ENCODE results near the gene SRA1. TPM values are rescaled to one million over a fixed set of nuclear protein-coding genes. Genes with fewer than 3 reads are reported as not detected.

Gene SRA1
- total and polyA plus RNA-seq, 2 of the 13 experiments (the other 11 are each of a cell fraction or from before 2014, with no cell fraction given): 14.2 to 32.8 TPM

DNA sequence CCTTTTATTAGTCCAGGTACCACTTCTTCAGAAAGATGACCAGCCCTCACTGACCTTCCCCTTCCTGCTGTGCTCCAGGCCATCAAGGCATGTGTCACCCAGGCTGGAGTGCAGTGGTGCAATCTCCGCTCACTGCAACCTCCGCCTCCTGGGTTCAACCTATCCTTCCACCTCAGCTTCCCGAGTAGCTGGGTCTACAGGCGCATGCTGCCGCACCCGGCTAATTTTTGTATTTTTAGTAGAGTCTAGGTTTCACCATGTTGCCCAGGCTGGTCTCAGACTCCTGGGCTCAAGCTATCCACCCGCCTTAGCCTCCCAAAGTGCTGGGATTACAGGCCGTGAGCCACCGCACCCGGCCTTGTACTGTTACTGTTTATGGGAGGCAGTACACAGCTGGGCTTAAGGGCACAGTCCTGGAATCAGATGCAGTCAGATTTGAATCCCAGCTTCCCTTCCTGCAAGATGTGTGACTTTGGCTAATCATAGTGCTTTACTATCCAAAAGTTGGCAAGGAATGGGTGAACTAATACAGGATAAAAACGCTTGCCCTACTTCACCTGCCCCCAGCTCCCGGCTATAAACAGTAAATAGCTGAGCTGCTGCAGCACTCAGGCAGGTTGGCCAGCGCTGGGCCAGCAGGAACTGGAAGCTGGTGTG, 10.3 kb downstream of the SRA1 start (continued):
- TF ChIP-seq, protein P1, sequence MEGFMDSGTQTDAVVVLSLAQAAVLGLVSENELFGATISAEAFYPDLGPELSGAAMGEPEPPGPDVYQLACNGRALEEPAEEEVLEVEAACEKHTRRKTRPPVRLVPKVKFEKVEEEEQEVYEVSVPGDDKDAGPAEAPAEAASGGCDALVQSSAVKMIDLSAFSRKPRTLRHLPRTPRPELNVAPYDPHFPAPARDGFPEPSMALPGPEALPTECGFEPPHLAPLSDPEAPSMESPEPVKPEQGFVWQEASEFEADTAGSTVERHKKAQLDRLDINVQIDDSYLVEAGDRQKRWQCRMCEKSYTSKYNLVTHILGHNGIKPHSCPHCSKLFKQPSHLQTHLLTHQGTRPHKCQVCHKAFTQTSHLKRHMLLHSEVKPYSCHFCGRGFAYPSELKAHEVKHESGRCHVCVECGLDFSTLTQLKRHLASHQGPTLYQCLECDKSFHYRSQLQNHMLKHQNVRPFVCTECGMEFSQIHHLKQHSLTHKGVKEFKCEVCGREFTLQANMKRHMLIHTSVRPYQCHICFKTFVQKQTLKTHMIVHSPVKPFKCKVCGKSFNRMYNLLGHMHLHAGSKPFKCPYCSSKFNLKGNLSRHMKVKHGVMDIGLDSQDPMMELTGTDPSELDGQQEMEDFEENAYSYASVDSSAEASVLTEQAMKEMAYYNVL (CRISPR knock-in tag; IDR thresholded peaks at IDR 0.05; ENCODE audit: borderline replicate concordance): 0 out of 2 replicates have a peak, but pooled peaks have one; percentile 5
- TF ChIP-seq, protein P2, sequence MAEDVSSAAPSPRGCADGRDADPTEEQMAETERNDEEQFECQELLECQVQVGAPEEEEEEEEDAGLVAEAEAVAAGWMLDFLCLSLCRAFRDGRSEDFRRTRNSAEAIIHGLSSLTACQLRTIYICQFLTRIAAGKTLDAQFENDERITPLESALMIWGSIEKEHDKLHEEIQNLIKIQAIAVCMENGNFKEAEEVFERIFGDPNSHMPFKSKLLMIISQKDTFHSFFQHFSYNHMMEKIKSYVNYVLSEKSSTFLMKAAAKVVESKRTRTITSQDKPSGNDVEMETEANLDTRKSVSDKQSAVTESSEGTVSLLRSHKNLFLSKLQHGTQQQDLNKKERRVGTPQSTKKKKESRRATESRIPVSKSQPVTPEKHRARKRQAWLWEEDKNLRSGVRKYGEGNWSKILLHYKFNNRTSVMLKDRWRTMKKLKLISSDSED (CRISPR knock-in tag; IDR thresholded peaks at IDR 0.05): no peak
- TF ChIP-seq, protein P3, sequence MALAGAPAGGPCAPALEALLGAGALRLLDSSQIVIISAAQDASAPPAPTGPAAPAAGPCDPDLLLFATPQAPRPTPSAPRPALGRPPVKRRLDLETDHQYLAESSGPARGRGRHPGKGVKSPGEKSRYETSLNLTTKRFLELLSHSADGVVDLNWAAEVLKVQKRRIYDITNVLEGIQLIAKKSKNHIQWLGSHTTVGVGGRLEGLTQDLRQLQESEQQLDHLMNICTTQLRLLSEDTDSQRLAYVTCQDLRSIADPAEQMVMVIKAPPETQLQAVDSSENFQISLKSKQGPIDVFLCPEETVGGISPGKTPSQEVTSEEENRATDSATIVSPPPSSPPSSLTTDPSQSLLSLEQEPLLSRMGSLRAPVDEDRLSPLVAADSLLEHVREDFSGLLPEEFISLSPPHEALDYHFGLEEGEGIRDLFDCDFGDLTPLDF (CRISPR knock-in tag; IDR thresholded peaks at IDR 0.05): no peak
- no peak for TF ChIP-seq ZNF577 (CRISPR knock-in tag; IDR thresholded peaks at IDR 0.05; ENCODE audit: borderline replicate concordance, low read depth)
- no peak for TF ChIP-seq BRCA1 (CRISPR knock-in tag; IDR thresholded peaks at IDR 0.05)
- TF ChIP-seq, protein P4, sequence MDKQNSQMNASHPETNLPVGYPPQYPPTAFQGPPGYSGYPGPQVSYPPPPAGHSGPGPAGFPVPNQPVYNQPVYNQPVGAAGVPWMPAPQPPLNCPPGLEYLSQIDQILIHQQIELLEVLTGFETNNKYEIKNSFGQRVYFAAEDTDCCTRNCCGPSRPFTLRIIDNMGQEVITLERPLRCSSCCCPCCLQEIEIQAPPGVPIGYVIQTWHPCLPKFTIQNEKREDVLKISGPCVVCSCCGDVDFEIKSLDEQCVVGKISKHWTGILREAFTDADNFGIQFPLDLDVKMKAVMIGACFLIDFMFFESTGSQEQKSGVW (CRISPR knock-in tag; IDR thresholded peaks at IDR 0.05; ENCODE audit: borderline replicate concordance): no peak
- TF ChIP-seq, protein P5, sequence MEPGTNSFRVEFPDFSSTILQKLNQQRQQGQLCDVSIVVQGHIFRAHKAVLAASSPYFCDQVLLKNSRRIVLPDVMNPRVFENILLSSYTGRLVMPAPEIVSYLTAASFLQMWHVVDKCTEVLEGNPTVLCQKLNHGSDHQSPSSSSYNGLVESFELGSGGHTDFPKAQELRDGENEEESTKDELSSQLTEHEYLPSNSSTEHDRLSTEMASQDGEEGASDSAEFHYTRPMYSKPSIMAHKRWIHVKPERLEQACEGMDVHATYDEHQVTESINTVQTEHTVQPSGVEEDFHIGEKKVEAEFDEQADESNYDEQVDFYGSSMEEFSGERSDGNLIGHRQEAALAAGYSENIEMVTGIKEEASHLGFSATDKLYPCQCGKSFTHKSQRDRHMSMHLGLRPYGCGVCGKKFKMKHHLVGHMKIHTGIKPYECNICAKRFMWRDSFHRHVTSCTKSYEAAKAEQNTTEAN (CRISPR knock-in tag; conservative IDR thresholded peaks at IDR 0.05): no peak
- TF ChIP-seq PTBP1 (IDR thresholded peaks at IDR 0.05; ENCODE audit: low read depth, low read length, poor library complexity, severe bottlenecking): no peak
- 0 out of 2 replicates have a peak, but pooled peaks have one; percentile 57 for TF ChIP-seq ZNF678 (CRISPR knock-in tag; IDR thresholded peaks at IDR 0.05)
- TF ChIP-seq, protein P6, sequence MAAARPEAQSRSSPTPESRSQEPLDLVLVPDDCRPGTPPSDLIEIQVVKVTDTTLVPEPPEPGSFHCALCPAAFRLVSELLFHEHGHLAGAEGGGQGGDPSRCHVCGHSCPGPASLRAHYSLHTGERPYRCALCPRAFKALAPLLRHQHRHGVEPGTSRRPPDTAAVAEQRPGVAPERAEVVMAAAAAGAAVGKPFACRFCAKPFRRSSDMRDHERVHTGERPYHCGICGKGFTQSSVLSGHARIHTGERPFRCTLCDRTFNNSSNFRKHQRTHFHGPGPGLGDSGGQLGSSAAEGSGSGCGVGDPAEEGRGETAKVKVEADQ (CRISPR knock-in tag; IDR thresholded peaks at IDR 0.05; ENCODE audit: borderline replicate concordance): peak; percentile 30; the same call in 1 of the 2 replicates
- TF ChIP-seq KDM5B (CRISPR knock-in tag; IDR thresholded peaks at IDR 0.05; ENCODE audit: borderline replicate concordance): 0 out of 2 replicates have a peak, but pooled peaks have one; percentile 2
- TF ChIP-seq KDM3A (CRISPR knock-in tag; IDR thresholded peaks at IDR 0.05; ENCODE audit: low read depth): no peak
- TF ChIP-seq KDM6A (CRISPR knock-in tag; IDR thresholded peaks at IDR 0.05; ENCODE audit: low read depth): no peak
- TF ChIP-seq FIP1L1 (IDR thresholded peaks at IDR 0.05; ENCODE audit: borderline replicate concordance, insufficient read depth, low read depth, low read length): no peak
- TF ChIP-seq HNRNPUL1 (IDR thresholded peaks at IDR 0.05; ENCODE audit: low read depth, low read length): no peak
- peak; percentile 36; the same call in 1 of the 2 replicates for TF ChIP-seq ZNF563 (CRISPR knock-in tag; IDR thresholded peaks at IDR 0.05)
- no peak for TF ChIP-seq ZNF564 (CRISPR knock-in tag; IDR thresholded peaks at IDR 0.05)
- TF ChIP-seq GZF1 (CRISPR knock-in tag; IDR thresholded peaks at IDR 0.05): no peak
- TF ChIP-seq RFXANK (CRISPR knock-in tag; IDR thresholded peaks at IDR 0.05): no peak
- no peak for TF ChIP-seq ZNF496 (CRISPR knock-in tag; IDR thresholded peaks at IDR 0.05; ENCODE audit: insufficient replicate concordance)
- no peak for TF ChIP-seq ZNF773 (CRISPR knock-in tag; IDR thresholded peaks at IDR 0.05; ENCODE audit: borderline replicate concordance)
- no peak for TF ChIP-seq PAF1 (CRISPR knock-in tag; IDR thresholded peaks at IDR 0.05)
- TF ChIP-seq RFX5 (IDR thresholded peaks at IDR 0.05; ENCODE audit: low read depth, low read length): no peak

Measured in HepG2 (cell line).